Testis (tissue), 3 donors: ENCODE measurements around the gene CBX7. TPM values are rescaled to one million over a fixed set of nuclear protein-coding genes. Genes with fewer than 3 reads are reported as not detected.

Source experiments
- DNase-seq: peaks from one replicate; pipeline ENCODE4 v3.0.0-alpha.2; 2019
- H3K27ac ChIP-seq, 2 donors: fragments of 200-600 bp; sonication (generic); one replicate each; pipeline ENCODE4 v1.5.1; 2019
- H3K27me3 ChIP-seq: fragments of 200-600 bp; sonication (generic); one replicate; pipeline ENCODE4 v1.5.1; 2019
- H3K36me3 ChIP-seq: fragments of 200-600 bp; sonication (generic); one replicate; pipeline ENCODE4 v1.5.1; 2017; ENCODE audit warnings: low read depth; ENCODE audit errors: missing control alignments
- H3K4me1 ChIP-seq: fragments of 200-600 bp; sonication (generic); one replicate; pipeline ENCODE4 v1.5.1; 2019
- H3K4me3 ChIP-seq, 2 donors: fragments of 200-600 bp; sonication (generic); one replicate each; pipeline ENCODE4 v1.5.1; 2017 to 2019
- H3K9me3 ChIP-seq: fragments of 200-600 bp; sonication (generic); one replicate; pipeline ENCODE4 v1.5.1; 2017
- POLR2A ChIP-seq: fragments of 450-650 bp; IDR thresholded peaks from one replicate; pipeline ENCODE4 v1.6.1; 2017; ENCODE audit warnings: antibody characterized with exemption, mild to moderate bottlenecking, moderate library complexity
- WGBS, 2 donors: methylation state at CpG; one replicate each; pipeline ENCODE4 v1.1.5; 2018; 5-methylcytosine and 5-hydroxymethylcytosine counted together
- intact Hi-C: fragments of 100-400 bp; cut with DNase I; formaldehyde crosslinking; loops from one replicate; pipeline ENCODE4 v1.15.1; 2023; ENCODE audit warnings: low total_unique reads
- polyA plus RNA-seq: library from polyadenylated mRNA; stranded (reverse); fragments of 350-450 nt; fragmentation: Illumina TruSeq; extraction: RNeasy Lipid Tissue Mini Kit (QIAGEN cat#74804); gene quantifications from one replicate; pipeline ENCODE4 v1.2.3, GENCODE V29; 2014; ENCODE audit warnings: low read depth, low replicate concordance; ENCODE audit not compliant: insufficient read depth
- total RNA-seq, 2 donors: library from RNA; depleted of rRNA; stranded (reverse); fragments of >200 nt; gene quantifications; one replicate each; pipeline ENCODE4 v1.2.3, GENCODE V29; 2016
- TF ChIP-seq, protein P1 (sequence below), 3 experiments: fragments of 450-650 bp in 2 of 3; fragments of 200-600 bp in 1 of 3; sonication (generic) in 1 of 3; IDR thresholded peaks; one replicate each; pipeline ENCODE4 v1.5.1; 2016 to 2019; ENCODE audit warnings: antibody characterized with exemption in 3 of 3, mild to moderate bottlenecking in 2 of 3, moderate library complexity in 1 of 3

The CBX7 gene
- total and polyA plus RNA-seq, 3 donors from 2014 or later: 25.7 to 62.8 (median 51.3) TPM

DNA sequence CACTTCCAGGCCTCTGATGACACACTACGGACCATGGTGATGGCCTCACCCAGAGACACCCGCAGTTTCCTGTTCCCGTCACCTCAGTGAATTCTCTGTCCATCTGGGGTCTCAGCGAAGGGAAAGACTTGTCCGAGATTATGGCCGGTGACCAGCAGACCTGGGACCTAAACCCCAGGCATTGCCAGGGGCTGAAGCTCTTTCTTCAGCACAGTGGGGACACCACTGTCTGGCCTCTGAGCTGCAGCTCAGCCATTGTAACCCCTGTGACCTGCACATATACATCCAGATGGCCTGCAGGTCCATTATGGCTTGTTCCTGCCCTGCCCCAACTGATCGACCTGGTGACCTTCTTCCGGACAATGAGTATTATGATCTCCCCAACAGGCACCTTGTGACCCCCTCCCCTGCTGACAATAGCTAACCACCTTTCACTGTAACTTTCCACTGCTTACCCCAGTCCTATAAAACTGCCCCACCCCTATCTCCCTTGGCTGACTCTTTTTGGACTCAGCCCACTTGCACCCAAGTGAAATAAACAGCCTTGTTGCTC is 22.3 kb downstream of the CBX7 start:
- no peak overlapping the region for H3K27ac ChIP-seq
- H3K36me3 ChIP-seq: no peaks in the 10 kb centered on the region
- H3K4me1 ChIP-seq: peaks cover 12% of the 10 kb centered on the region
- H3K4me3 ChIP-seq: no peak overlapping the region
- no peaks in the 10 kb centered on the region for H3K27me3 ChIP-seq
- no peak for DNase-seq
- no peak for TF ChIP-seq POLR2A
- TF ChIP-seq, protein P1, sequence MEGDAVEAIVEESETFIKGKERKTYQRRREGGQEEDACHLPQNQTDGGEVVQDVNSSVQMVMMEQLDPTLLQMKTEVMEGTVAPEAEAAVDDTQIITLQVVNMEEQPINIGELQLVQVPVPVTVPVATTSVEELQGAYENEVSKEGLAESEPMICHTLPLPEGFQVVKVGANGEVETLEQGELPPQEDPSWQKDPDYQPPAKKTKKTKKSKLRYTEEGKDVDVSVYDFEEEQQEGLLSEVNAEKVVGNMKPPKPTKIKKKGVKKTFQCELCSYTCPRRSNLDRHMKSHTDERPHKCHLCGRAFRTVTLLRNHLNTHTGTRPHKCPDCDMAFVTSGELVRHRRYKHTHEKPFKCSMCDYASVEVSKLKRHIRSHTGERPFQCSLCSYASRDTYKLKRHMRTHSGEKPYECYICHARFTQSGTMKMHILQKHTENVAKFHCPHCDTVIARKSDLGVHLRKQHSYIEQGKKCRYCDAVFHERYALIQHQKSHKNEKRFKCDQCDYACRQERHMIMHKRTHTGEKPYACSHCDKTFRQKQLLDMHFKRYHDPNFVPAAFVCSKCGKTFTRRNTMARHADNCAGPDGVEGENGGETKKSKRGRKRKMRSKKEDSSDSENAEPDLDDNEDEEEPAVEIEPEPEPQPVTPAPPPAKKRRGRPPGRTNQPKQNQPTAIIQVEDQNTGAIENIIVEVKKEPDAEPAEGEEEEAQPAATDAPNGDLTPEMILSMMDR (IDR thresholded peaks at IDR 0.05): no peak
- 92 to 93% methylated on average over 8 of the region's 8 CpGs for WGBS, 2 donors
- H3K9me3 ChIP-seq: no peaks in the 10 kb centered on the region
- intact Hi-C loops: no loop called here

DNA sequence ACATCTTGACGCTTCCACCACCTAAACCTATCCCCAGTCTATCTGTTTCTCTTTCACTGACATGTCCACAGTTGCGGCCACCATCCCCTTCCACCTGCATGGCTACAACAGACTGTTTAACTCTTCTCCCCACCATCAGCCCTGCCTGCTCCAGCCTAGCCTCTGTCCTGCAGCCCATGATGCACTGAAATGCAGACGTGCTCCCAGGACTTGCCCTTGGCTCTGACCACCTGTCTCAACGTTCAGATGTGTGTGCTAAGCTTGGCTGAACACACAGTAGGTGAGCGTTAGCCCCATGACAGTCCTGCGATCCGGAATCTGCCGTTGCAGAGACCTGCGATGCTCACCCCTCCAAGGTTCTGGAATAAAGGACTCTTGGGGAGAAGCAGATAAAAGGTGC is 22.7 kb downstream of the CBX7 start:
- DNase-seq: no peak
- Histone ChIP-seq H3K27me3 (no peaks in the 10 kb centered on the region), H3K36me3 (no peaks in the 10 kb centered on the region), H3K27ac (no peak overlapping the region), H3K4me3 (no peak overlapping the region), H3K9me3 (no peaks in the 10 kb centered on the region), H3K4me1 (peaks cover 12% of the 10 kb centered on the region)
- TF ChIP-seq, protein P1 (IDR thresholded peaks at IDR 0.05): no peak
- no peak for TF ChIP-seq POLR2A
- WGBS, 2 donors: 95 to 96% methylated on average over 9 of the region's 9 CpGs
- intact Hi-C loops: loop anchor here (10.0 kb wide), 1 partner anchor 125 kb away; no protein-coding TSS in a partner anchor

DNA sequence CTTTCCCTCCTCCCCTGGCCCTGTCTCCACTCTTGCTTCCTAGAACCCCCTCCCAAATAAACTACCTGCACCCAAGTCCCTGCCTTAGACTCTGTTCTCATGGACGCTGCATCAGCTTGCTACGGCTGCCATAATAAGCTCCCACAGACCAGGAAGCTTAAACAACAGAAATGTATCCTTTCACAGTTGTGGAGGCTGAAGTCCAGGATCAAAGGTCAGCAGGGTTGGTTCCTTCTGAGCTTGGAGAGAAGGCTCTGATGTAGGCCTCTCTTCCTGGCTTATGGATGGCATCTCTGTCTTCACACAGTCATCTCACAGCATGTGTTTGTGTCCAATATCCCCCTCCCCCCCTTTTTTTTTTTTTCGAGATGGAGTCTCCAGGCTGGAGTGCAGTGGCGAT is 23.4 kb downstream of the CBX7 start:
- DNase-seq: no peak
- WGBS, 2 donors: 88 to 99% methylated on average over 4 of the region's 4 CpGs
- TF ChIP-seq, protein P1 (IDR thresholded peaks at IDR 0.05): no peak
- no peak for TF ChIP-seq POLR2A
- no peaks in the 10 kb centered on the region for H3K9me3 ChIP-seq
- H3K36me3 ChIP-seq: no peaks in the 10 kb centered on the region
- intact Hi-C loops: loop anchor here (10.0 kb wide), 1 partner anchor 124 kb away; no protein-coding TSS in a partner anchor
- H3K4me3 ChIP-seq: no peak overlapping the region
- H3K27ac ChIP-seq: no peak overlapping the region
- H3K27me3 ChIP-seq: no peaks in the 10 kb centered on the region
- H3K4me1 ChIP-seq: peaks cover 12% of the 10 kb centered on the region

DNA sequence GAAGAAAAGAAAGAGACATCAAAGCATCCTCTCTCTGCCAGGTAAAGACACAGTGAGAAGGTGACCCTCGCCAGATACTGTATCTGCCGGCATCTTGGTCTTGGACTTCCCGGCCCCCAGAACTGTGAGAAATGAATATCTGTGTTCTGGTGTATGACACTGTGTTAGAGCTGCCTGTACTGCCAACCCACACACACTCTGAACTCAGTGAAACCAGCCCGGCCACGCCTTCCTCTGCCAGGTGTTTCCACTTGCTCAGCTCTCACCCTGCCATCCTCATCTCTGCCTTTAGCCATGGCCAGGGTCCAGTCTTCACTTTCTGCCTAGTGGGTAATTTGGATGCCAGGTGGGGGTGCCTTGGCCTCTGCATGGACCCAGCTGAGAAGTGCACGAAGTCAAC is 24.0 kb downstream of the CBX7 start:
- peaks cover 12% of the 10 kb centered on the region for H3K4me1 ChIP-seq
- intact Hi-C loops: loop anchor here (10.0 kb wide), 1 partner anchor 124 kb away; no protein-coding TSS in a partner anchor
- WGBS, 2 donors: 96 to 98% methylated on average over 6 of the region's 6 CpGs

More for the DNA sequence above, 24.0 kb downstream of the CBX7 start:
- TF ChIP-seq POLR2A: no peak
- TF ChIP-seq, protein P1 (IDR thresholded peaks at IDR 0.05): no peak
- no peak overlapping the region for H3K27ac ChIP-seq
- no peak overlapping the region for H3K4me3 ChIP-seq
- DNase-seq: no peak
- H3K9me3 ChIP-seq: no peaks in the 10 kb centered on the region
- no peaks in the 10 kb centered on the region for H3K36me3 ChIP-seq
- no peaks in the 10 kb centered on the region for H3K27me3 ChIP-seq
